C4-2B (cell line): ENCODE measurements around the gene CCDC200.
"Not testable (repeated sequence)": the region's sequence is repeated elsewhere in the genome, so short reads cannot be mapped to it uniquely, and the experiment has no call there.

ENCODE experiments used
- H3K27ac ChIP-seq: fragments of 450-650 bp; 2 replicates; pipeline ENCODE4 v1.5.1; 2017
- ZFX ChIP-seq: fragments of 450-650 bp; IDR thresholded peaks from 2 replicates; pipeline ENCODE4 v1.6.1; 2017
- TF ChIP-seq, protein P1 (sequence below): fragments of 450-650 bp; conservative IDR thresholded peaks from 2 replicates; pipeline ENCODE4 v1.5.1; 2017; ENCODE audit warnings: mild to moderate bottlenecking

CCDC200 gene

DNA sequence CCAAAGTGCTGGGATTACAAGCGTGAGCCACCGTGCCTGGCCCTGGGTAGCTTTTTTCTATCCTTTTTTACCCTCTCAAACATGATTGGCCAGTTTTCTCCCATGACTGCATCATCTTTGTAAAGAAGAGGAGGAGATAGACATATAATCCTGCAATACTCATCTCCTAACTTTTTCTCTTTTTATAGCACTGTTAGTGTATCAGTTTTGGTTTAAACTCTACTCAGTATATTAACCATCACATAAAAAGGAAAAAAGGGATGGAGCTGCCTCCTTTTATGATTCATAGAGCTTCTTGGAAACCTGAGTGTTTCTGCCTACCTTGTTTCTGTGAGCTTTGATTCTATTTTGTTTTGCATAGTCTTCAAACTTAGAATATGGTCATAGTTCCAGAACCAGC lies 28.8 kb downstream of the CCDC200 start:
- TF ChIP-seq, protein P1, sequence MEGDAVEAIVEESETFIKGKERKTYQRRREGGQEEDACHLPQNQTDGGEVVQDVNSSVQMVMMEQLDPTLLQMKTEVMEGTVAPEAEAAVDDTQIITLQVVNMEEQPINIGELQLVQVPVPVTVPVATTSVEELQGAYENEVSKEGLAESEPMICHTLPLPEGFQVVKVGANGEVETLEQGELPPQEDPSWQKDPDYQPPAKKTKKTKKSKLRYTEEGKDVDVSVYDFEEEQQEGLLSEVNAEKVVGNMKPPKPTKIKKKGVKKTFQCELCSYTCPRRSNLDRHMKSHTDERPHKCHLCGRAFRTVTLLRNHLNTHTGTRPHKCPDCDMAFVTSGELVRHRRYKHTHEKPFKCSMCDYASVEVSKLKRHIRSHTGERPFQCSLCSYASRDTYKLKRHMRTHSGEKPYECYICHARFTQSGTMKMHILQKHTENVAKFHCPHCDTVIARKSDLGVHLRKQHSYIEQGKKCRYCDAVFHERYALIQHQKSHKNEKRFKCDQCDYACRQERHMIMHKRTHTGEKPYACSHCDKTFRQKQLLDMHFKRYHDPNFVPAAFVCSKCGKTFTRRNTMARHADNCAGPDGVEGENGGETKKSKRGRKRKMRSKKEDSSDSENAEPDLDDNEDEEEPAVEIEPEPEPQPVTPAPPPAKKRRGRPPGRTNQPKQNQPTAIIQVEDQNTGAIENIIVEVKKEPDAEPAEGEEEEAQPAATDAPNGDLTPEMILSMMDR, result no peak
- no peak for TF ChIP-seq ZFX
- H3K27ac ChIP-seq, result no peak overlapping the region

DNA sequence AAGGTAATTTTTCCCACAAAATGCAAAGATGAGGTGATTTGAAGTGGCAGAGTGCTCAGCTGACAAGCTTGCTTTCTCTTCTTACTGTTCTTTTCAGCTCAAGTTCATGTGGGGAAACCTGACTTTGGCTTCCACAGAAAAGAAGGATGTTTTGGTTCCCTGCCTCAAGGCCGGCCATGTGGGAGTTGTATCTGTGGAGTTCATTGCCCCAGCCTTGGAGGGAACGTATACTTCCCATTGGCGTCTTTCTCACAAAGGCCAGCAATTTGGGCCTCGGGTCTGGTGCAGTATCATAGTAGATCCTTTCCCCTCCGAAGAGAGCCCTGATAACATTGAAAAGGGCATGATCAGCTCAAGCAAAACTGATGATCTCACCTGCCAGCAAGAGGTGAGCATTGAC lies 35.2 kb downstream of the CCDC200 start:
- TF ChIP-seq, protein P1, result no peak
- no peak for TF ChIP-seq ZFX
- no peak overlapping the region for H3K27ac ChIP-seq

DNA sequence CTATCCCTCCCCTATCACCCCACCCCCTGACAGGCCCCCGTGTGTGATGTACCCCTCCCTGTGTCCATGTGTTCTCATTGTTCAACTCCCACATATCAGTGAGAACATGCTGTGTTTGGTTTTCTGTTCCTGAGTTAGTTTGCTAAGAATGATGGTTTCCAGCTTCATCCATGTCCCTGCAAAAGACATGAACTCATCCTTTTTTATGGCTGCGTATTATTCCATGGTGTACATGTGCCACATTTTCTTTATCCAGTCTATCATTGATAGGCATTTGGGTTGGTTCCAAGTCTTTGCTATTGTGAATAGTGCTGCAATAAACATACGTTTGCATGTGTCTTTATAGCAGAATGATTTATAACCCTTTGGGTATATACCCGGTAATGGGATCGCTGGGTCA lies 41.8 kb downstream of the CCDC200 start:
- not testable (repeated sequence) for H3K27ac ChIP-seq

DNA sequence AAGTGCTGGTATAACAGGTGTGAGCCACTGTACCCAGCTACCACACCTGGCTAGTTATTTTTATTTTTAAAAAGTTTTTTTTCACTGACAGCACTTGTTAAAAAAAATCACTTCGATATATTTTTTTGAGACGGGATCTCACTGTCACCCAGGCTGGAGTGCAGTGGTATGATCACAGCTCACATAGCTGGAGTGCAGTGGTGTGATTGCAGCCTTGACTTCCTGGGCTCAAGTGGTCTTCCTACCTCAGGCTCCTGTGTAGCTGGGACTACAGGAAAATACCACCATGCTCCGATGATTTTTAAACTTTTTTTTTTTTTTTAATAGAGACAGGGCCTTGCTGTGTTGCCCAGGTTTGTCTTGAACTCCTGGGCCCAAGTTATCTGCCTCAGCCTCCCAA lies 44.5 kb downstream of the CCDC200 start:
- TF ChIP-seq, protein P1, result no peak
- TF ChIP-seq ZFX, result no peak
- no peak overlapping the region for H3K27ac ChIP-seq

DNA sequence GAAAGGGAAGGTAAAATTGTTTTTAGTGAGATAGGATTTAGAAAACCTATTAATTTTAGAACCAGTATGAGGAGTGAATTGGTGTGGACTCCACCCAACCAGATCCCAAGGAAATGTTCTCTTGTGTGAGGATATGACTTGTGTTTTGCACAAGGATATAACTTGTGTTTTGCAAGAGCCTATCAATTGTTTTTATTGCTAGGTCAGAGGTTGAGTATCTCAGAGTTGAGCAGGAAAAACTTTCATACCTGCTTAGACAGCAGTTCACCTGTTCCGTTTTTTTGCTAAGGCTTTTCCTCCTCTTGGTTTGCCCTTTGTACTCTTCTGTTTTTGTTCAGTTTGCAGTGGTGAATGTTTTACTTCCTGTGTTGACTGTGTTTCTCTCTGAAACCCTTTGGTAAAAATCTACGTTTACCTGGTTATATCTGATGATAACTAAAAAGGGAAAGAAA lies 52.3 kb downstream of the CCDC200 start:
- TF ChIP-seq, protein P1, result no peak
- no peak for TF ChIP-seq ZFX
- H3K27ac ChIP-seq, result no peak overlapping the region

DNA sequence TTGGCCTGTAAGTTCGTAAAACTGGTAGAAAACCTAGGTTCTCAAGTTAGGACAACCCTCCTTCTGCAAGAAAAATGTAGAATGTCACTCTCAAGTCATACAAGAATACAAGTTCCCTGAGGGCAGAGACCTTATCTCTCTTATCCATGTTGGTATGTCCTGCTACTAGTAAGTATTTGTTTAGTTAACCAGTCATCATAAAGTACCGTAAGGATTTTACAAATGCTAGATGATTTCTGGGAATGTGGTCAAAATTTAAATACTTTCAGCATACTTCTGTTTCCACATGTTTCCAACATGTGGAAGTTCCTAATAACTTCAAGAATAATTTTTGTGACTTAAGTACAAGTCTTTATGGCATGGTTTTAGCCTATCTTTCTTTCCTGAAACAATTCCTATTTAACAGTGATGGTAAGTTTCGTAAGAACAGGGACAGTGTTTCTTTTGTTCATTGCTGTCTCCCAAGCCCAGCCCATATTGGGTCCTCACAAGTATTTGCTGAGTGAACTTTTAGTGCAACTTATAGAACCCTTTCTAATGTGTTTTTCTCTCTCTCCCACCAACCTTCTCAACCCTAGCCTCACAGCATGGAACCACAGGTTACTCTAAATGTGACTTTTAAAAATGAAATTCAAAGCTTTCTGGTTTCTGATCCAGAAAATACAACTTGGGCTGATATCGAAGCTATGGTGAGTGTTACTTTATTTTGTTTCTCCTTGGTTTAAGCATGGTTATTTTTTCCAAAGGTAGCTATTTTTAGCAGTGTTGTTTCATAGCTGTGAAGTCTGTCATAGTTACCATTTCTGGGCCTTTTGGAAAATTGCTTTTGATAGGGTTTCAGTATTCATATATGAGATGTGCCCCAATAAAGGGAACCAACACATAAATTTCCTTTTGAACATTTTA lies 53.0 kb downstream of the CCDC200 start:
- no peak overlapping the region for H3K27ac ChIP-seq
- no peak for TF ChIP-seq ZFX
- TF ChIP-seq, protein P1, result no peak

DNA sequence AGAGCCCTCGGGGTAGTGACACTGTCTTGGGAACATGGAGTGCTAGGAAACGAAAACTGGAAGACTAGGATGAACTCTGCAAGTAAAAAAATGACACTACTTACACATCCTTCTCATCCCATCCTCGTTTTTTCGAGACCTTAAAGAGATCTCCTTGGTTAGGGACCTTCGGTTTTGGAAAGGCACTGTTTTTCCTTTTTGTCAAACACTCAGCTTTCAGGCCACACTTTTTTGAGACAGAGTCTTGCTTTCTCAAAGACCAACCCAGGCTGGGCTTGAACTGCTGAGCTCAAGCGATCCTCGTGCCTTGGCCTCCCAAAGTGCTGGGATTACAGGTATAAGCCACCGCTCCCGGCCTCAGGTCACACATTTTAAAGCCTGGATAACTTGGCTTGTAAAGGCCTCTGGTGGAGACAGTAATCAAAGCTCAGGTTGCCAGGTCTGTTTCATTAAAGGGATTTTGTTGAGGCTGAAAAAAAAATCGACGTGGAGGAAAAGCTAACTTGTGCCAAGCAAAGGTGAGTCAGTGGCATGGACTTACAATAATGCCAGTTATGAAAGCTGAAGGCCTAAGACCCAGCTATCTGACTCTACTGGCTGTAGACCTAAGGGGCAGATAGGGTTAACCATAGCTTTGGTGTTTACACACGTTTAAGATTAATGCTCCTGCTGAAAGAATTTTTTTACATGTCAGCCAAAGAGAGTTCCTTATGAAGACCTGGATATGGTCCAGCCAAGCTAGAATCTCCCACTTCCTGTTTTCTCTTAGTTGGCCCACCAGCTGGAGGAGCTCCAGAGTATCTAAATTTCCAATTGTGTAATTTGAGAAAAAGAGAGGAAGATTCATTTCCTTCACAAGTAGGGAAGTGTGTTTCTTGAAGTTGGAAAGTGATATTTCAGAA lies 56.6 kb downstream of the CCDC200 start:
- peak overlapping the region; percentile 71 for H3K27ac ChIP-seq
- TF ChIP-seq, protein P1, result no peak; the same call in 1 of the 2 replicates
- TF ChIP-seq ZFX, result no peak
